Activated T-cell treated with anti-CD3 and anti-CD28 coated beads for 24 hours (primary cell): ENCODE measurements around the gene NMRK2.
"Not testable (repeated sequence)": the region's sequence is repeated elsewhere in the genome, so short reads cannot be mapped to it uniquely, and the experiment has no call there.

ENCODE experiments used
- DNase-seq: peaks from one replicate; pipeline ENCODE4 v3.0.0-alpha.2; 2020; ENCODE audit warnings: low read depth

NMRK2 gene

GRCh38 chr19:3932931-3933810 lies at the start of gene NMRK2:
TSS of gene NMRK2 (plus strand) at chr19:3933069. CDS start at chr19:3933672, 603 bp downstream.
- DNase-seq = no peak

GRCh38 chr19:3890591-3890990 lies 42.3 kb upstream of the NMRK2 start:
- no peak for DNase-seq

GRCh38 chr19:3893509-3894179 lies 39.2 kb upstream of the NMRK2 start:
- no peak for DNase-seq

- not testable (repeated sequence) for DNase-seq
These were observed 37.9 kb upstream of the NMRK2 start for GRCh38 chr19:3894959-3895358.

GRCh38 chr19:3895788-3896187 lies 37.1 kb upstream of the NMRK2 start:
- no peak for DNase-seq

- no peak for DNase-seq
These were observed 34.9 kb upstream of the NMRK2 start for GRCh38 chr19:3897936-3898335.

- no peak for DNase-seq
These were observed 34.4 kb upstream of the NMRK2 start for GRCh38 chr19:3898426-3898825.

GRCh38 chr19:3899531-3900294 lies 33.2 kb upstream of the NMRK2 start:
- no peak for DNase-seq

- no peak for DNase-seq
These were observed 30.4 kb upstream of the NMRK2 start for GRCh38 chr19:3902317-3902973.

GRCh38 chr19:3904233-3904632 lies 28.6 kb upstream of the NMRK2 start:
- DNase-seq = no peak

- DNase-seq = no peak
These were observed 25.1 kb upstream of the NMRK2 start for GRCh38 chr19:3907626-3908265.

- DNase-seq = no peak
These were observed 24.4 kb upstream of the NMRK2 start for GRCh38 chr19:3908266-3909054.

- no peak for DNase-seq
These were observed 22.8 kb upstream of the NMRK2 start for GRCh38 chr19:3910105-3910504.

- DNase-seq = no peak
These were observed 18.7 kb upstream of the NMRK2 start for GRCh38 chr19:3914199-3914598.

- no peak for DNase-seq
These were observed 16.8 kb upstream of the NMRK2 start for GRCh38 chr19:3916033-3916432.

GRCh38 chr19:3919793-3920192 lies 13.1 kb upstream of the NMRK2 start:
- DNase-seq = no peak

- DNase-seq = no peak
These were observed 9.6 kb upstream of the NMRK2 start for GRCh38 chr19:3923096-3923758.

GRCh38 chr19:3923912-3924311 lies 9.0 kb upstream of the NMRK2 start:
- DNase-seq = no peak

- DNase-seq = no peak
These were observed 1.8 kb upstream of the NMRK2 start for GRCh38 chr19:3931041-3931440.
